GM13977 (cell line): ENCODE measurements around the gene IFT52.
"Not testable (repeated sequence)": the region's sequence is repeated elsewhere in the genome, so short reads cannot be mapped to it uniquely, and the experiment has no call there.

Source experiments
- DNase-seq: peaks from one replicate; pipeline ENCODE4 v3.0.0; 2012; ENCODE audit warnings: low spot score
- CTCF ChIP-seq: IDR thresholded peaks from 2 replicates; pipeline ENCODE4 v1.5.1; 2012; ENCODE audit warnings: mild to moderate bottlenecking, control low read depth; ENCODE audit not compliant: insufficient read depth; ENCODE audit errors: extremely low read depth, missing control alignments
- in situ Hi-C: fragments of 300-500 bp; cut with MboI; formaldehyde crosslinking; loops from one replicate; pipeline ENCODE4 v1.12.0; 2022; ENCODE audit warnings: low sequenced_read_pairs, low pct_unique_long_range_greater_than_20kb, mixed read lengths, inconsistent platforms; ENCODE audit not compliant: unreplicated experiment

IFT52 gene

GRCh38 chr20:43586641-43587040 is 4.1 kb upstream of the IFT52 start:
- DNase-seq, result no peak
- TF ChIP-seq CTCF, result no peak
- in situ Hi-C loops, result no loop called here

- in situ Hi-C loops, DNase-seq: not testable (repeated sequence)
Observed at GRCh38 chr20:43588526-43588925, 2.2 kb upstream of the IFT52 start.

- in situ Hi-C loops, result no loop called here
- no peak for TF ChIP-seq CTCF
- DNase-seq, result no peak
Observed at GRCh38 chr20:43590036-43590391, 723 bp upstream of the IFT52 start.

- in situ Hi-C loops, DNase-seq: not testable (repeated sequence)
Observed at GRCh38 chr20:43601960-43602359, 11.2 kb downstream of the IFT52 start.

GRCh38 chr20:43603124-43603523 is 12.4 kb downstream of the IFT52 start:
- TF ChIP-seq CTCF, result no peak
- in situ Hi-C loops, result no loop called here
- DNase-seq, result no peak

GRCh38 chr20:43605715-43606114 is 15.0 kb downstream of the IFT52 start:
- in situ Hi-C loops, result no loop called here
- no peak for TF ChIP-seq CTCF
- DNase-seq, result no peak

GRCh38 chr20:43607278-43607677 is 16.5 kb downstream of the IFT52 start:
- DNase-seq, in situ Hi-C loops: not testable (repeated sequence)

GRCh38 chr20:43631598-43631997 is 40.9 kb downstream of the IFT52 start:
- TF ChIP-seq CTCF, result no peak
- DNase-seq, result no peak
- in situ Hi-C loops, result no loop called here
